Mesodermal cell (in vitro differentiated cells): ENCODE data around the gene SLC46A2.

Experiments used
- H3K27ac ChIP-seq: 2 replicates; pipeline ENCODE4 v1.7.0; 2013; ENCODE audit warnings: mild to moderate bottlenecking, low read depth, low read length, moderate library complexity; ENCODE audit not compliant: severe bottlenecking
- H3K36me3 ChIP-seq: 2 replicates; pipeline ENCODE4 v1.7.1; 2013; ENCODE audit warnings: mild to moderate bottlenecking, low read length, moderate library complexity; ENCODE audit not compliant: control insufficient read depth, insufficient read depth
- H3K4me1 ChIP-seq: one replicate; pipeline ENCODE4 v1.7.1; 2013; ENCODE audit warnings: mild to moderate bottlenecking, low read length; ENCODE audit not compliant: insufficient read depth, control insufficient read depth, poor library complexity, severe bottlenecking
- H3K4me3 ChIP-seq: 2 replicates; pipeline ENCODE4 v1.7.0; 2013; ENCODE audit warnings: low read length, control low read depth, mild to moderate bottlenecking; ENCODE audit not compliant: insufficient read depth, poor library complexity, severe bottlenecking; ENCODE audit errors: extremely low read depth
- H3K9me3 ChIP-seq: 2 replicates; pipeline ENCODE4 v1.7.1; 2013; ENCODE audit warnings: mild to moderate bottlenecking, low read length, moderate library complexity; ENCODE audit not compliant: control insufficient read depth
- WGBS, 2 experiments: methylation state at CpG; one replicate each; pipeline ENCODE4 v1.1.5; 2013; ENCODE audit warnings: missing lambda C conversion rate in 2 of 2; ENCODE audit not compliant: insufficient coverage in 2 of 2; 5-methylcytosine and 5-hydroxymethylcytosine counted together

The SLC46A2 gene

GRCh38 chr9:112869041-112869529, 21.6 kb downstream of the SLC46A2 start:
- 78 to 80% methylated on average over 7 to 8 of the region's 8 CpGs for whole genome bisulfite sequencing, 2 experiments
- Histone ChIP-seq H3K36me3 (peaks cover 10% of the 10 kb centered on the region), H3K27ac (no peak overlapping the region), H3K4me3 (no peak overlapping the region), H3K4me1 (no peaks in the 10 kb centered on the region), H3K9me3 (no peaks in the 10 kb centered on the region)

- Histone ChIP-seq H3K36me3 (peaks cover 12% of the 10 kb centered on the region), H3K27ac (no peak overlapping the region), H3K4me3 (no peak overlapping the region), H3K9me3 (no peaks in the 10 kb centered on the region), H3K4me1 (no peaks in the 10 kb centered on the region)
- WGBS, 2 experiments, result 92 to 98% methylated on average over 8 of the region's 10 CpGs
Observed at GRCh38 chr9:112868461-112868860, 22.2 kb downstream of the SLC46A2 start.

GRCh38 chr9:112867275-112867991, 23.2 kb downstream of the SLC46A2 start:
- Histone ChIP-seq H3K9me3 (no peaks in the 10 kb centered on the region), H3K36me3 (peaks cover 12% of the 10 kb centered on the region), H3K4me3 (no peak overlapping the region), H3K27ac (peak overlapping the region; percentile 53), H3K4me1 (no peaks in the 10 kb centered on the region)
- 59 to 92% methylated on average over 2 to 3 of the region's 3 CpGs for WGBS, 2 experiments

- WGBS, 2 experiments, result 63 to 76% methylated on average over 1 of the region's 1 CpG
- Histone ChIP-seq H3K4me3 (no peak overlapping the region), H3K9me3 (no peaks in the 10 kb centered on the region), H3K36me3 (peaks cover 12% of the 10 kb centered on the region), H3K4me1 (peaks cover 6% of the 10 kb centered on the region), H3K27ac (no peak overlapping the region)
Observed at GRCh38 chr9:112866662-112867274, 23.9 kb downstream of the SLC46A2 start.

- Histone ChIP-seq H3K36me3 (peaks cover 8% of the 10 kb centered on the region), H3K9me3 (no peaks in the 10 kb centered on the region), H3K27ac (no peak overlapping the region), H3K4me1 (peaks cover 12% of the 10 kb centered on the region), H3K4me3 (no peak overlapping the region)
- 97 to 99% methylated on average over 4 to 5 of the region's 7 CpGs for WGBS, 2 experiments
Observed at GRCh38 chr9:112864982-112865381, 25.7 kb downstream of the SLC46A2 start.

- H3K4me1 ChIP-seq, result peaks cover 12% of the 10 kb centered on the region
Observed at GRCh38 chr9:112864403-112864802, 26.3 kb downstream of the SLC46A2 start.

GRCh38 chr9:112863746-112864145, 26.9 kb downstream of the SLC46A2 start:
- 96 to 100% methylated on average over 1 to 2 of the region's 2 CpGs for WGBS, 2 experiments
- peaks cover 12% of the 10 kb centered on the region for H3K4me1 ChIP-seq
- no peak overlapping the region for H3K27ac ChIP-seq
- no peak overlapping the region for H3K4me3 ChIP-seq
- no peaks in the 10 kb centered on the region for H3K9me3 ChIP-seq
- H3K36me3 ChIP-seq, result peaks cover 8% of the 10 kb centered on the region

More at GRCh38 chr9:112864403-112864802, 26.3 kb downstream of the SLC46A2 start:
- WGBS, 2 experiments, result 100% methylated on average over 1 to 2 of the region's 3 CpGs
- Histone ChIP-seq H3K36me3 (peaks cover 8% of the 10 kb centered on the region), H3K27ac (no peak overlapping the region), H3K9me3 (no peaks in the 10 kb centered on the region), H3K4me3 (no peak overlapping the region)

- Histone ChIP-seq H3K36me3 (peaks cover 8% of the 10 kb centered on the region), H3K9me3 (no peaks in the 10 kb centered on the region)
- WGBS, 2 experiments, result 21% methylated on average over 3 of the region's 4 CpGs; no CpG with 5 or more reads in 1 of the 2 experiments
Observed at GRCh38 chr9:112863214-112863613, 27.5 kb downstream of the SLC46A2 start.

GRCh38 chr9:112861638-112862555, 28.8 kb downstream of the SLC46A2 start:
- Histone ChIP-seq H3K4me1 (peaks cover 12% of the 10 kb centered on the region), H3K27ac (no peak overlapping the region), H3K4me3 (no peak overlapping the region)

More at GRCh38 chr9:112863214-112863613, 27.5 kb downstream of the SLC46A2 start:
- H3K4me1 ChIP-seq, result peaks cover 12% of the 10 kb centered on the region
- H3K4me3 ChIP-seq, result no peak overlapping the region
- H3K27ac ChIP-seq, result no peak overlapping the region

GRCh38 chr9:112861155-112861554, 29.5 kb downstream of the SLC46A2 start:
- Histone ChIP-seq H3K27ac (no peak overlapping the region), H3K36me3 (peaks cover 6% of the 10 kb centered on the region), H3K4me1 (peaks cover 12% of the 10 kb centered on the region), H3K9me3 (no peaks in the 10 kb centered on the region), H3K4me3 (no peak overlapping the region)
- 94 to 100% methylated on average over 1 to 2 of the region's 3 CpGs for WGBS, 2 experiments

More at GRCh38 chr9:112861638-112862555, 28.8 kb downstream of the SLC46A2 start:
- H3K36me3 ChIP-seq, result peaks cover 6% of the 10 kb centered on the region
- WGBS, 2 experiments, result 86 to 88% methylated on average over 15 to 18 of the region's 19 CpGs
- H3K9me3 ChIP-seq, result no peaks in the 10 kb centered on the region
